GM18498 (cell line): ENCODE data around the gene HCLS1.

Source experiments
- ATAC-seq: cut with Tn5 transposase; IDR thresholded peaks from one replicate; pipeline ENCODE4 v1.9.1; 2021; ENCODE audit warnings: mild to moderate bottlenecking, moderate library complexity; ENCODE audit not compliant: unreplicated experiment

Gene HCLS1

GRCh38 chr3:121658716-121659435, 1.8 kb downstream of the HCLS1 start:
- no peak for ATAC-seq

GRCh38 chr3:121654493-121655385, 6.0 kb downstream of the HCLS1 start:
- peak; percentile 73 for ATAC-seq

GRCh38 chr3:121651684-121652083, 9.0 kb downstream of the HCLS1 start:
- no peak for ATAC-seq

GRCh38 chr3:121649645-121650044, 11.1 kb downstream of the HCLS1 start:
- ATAC-seq, result no peak

GRCh38 chr3:121648219-121648958, 12.3 kb downstream of the HCLS1 start:
- no peak for ATAC-seq

- no peak for ATAC-seq
Observed at GRCh38 chr3:121645054-121645453, 15.6 kb downstream of the HCLS1 start.

GRCh38 chr3:121642601-121643314, 17.9 kb downstream of the HCLS1 start:
- no peak for ATAC-seq

GRCh38 chr3:121641127-121641526, 19.6 kb downstream of the HCLS1 start:
- ATAC-seq, result no peak

- no peak for ATAC-seq
Observed at GRCh38 chr3:121637922-121638321, 22.8 kb downstream of the HCLS1 start.

- ATAC-seq, result peak; percentile 39
Observed at GRCh38 chr3:121630355-121630754, 30.3 kb downstream of the HCLS1 start.

GRCh38 chr3:121629601-121630000, 31.1 kb downstream of the HCLS1 start:
- ATAC-seq, result no peak

GRCh38 chr3:121627622-121628021, 33.1 kb downstream of the HCLS1 start:
- no peak for ATAC-seq

- no peak for ATAC-seq
Observed at GRCh38 chr3:121627211-121627610, 33.5 kb downstream of the HCLS1 start.

GRCh38 chr3:121626495-121626894, 34.2 kb downstream of the HCLS1 start:
- no peak for ATAC-seq

- no peak for ATAC-seq
Observed at GRCh38 chr3:121624147-121624899, 36.4 kb downstream of the HCLS1 start.

- no peak for ATAC-seq
Observed at GRCh38 chr3:121621491-121621890, 39.2 kb downstream of the HCLS1 start.

GRCh38 chr3:121619691-121620090, 41.0 kb downstream of the HCLS1 start:
- no peak for ATAC-seq

GRCh38 chr3:121606106-121606505, 54.6 kb downstream of the HCLS1 start:
- no peak for ATAC-seq

- ATAC-seq, result no peak
Observed at GRCh38 chr3:121604759-121605158, 55.9 kb downstream of the HCLS1 start.

- no peak for ATAC-seq
Observed at GRCh38 chr3:121601212-121601812, 59.4 kb downstream of the HCLS1 start.
